NCI-H1694 (cell line): ENCODE results near the gene USP25.

Experiments used
- DNase-seq: peaks from one replicate; lab custom pipeline; 2025; lab: John Stamatoyannopoulos, UW

The USP25 gene

GRCh38 chr21:15763359-15763758 lies 33.6 kb downstream of the USP25 start:
- no peak for DNase-seq

- no peak for DNase-seq
Measured at GRCh38 chr21:15764878-15765277, 35.1 kb downstream of the USP25 start.

- no peak for DNase-seq
Measured at GRCh38 chr21:15766952-15767603, 37.3 kb downstream of the USP25 start.

- DNase-seq = no peak
Measured at GRCh38 chr21:15768045-15768601, 38.3 kb downstream of the USP25 start.

- DNase-seq = no peak
Measured at GRCh38 chr21:15768853-15769252, 39.1 kb downstream of the USP25 start.

GRCh38 chr21:15771311-15771710 lies 41.5 kb downstream of the USP25 start:
- no peak for DNase-seq

GRCh38 chr21:15772654-15773053 lies 42.9 kb downstream of the USP25 start:
- DNase-seq = no peak

GRCh38 chr21:15774590-15774989 lies 44.8 kb downstream of the USP25 start:
- DNase-seq = no peak

- no peak for DNase-seq
Measured at GRCh38 chr21:15775291-15775690, 45.5 kb downstream of the USP25 start.

- no peak for DNase-seq
Measured at GRCh38 chr21:15775981-15776380, 46.2 kb downstream of the USP25 start.

- DNase-seq = no peak
Measured at GRCh38 chr21:15776818-15777217, 47.0 kb downstream of the USP25 start.

GRCh38 chr21:15781986-15782385 lies 52.2 kb downstream of the USP25 start:
- DNase-seq = no peak

- no peak for DNase-seq
Measured at GRCh38 chr21:15788847-15789523, 59.2 kb downstream of the USP25 start.

GRCh38 chr21:15793109-15793508 lies 63.3 kb downstream of the USP25 start:
- no peak for DNase-seq

GRCh38 chr21:15793550-15794235 lies 63.9 kb downstream of the USP25 start:
- DNase-seq = no peak

GRCh38 chr21:15794277-15794912 lies 64.6 kb downstream of the USP25 start:
- no peak for DNase-seq

- DNase-seq = no peak
Measured at GRCh38 chr21:15795533-15795932, 65.8 kb downstream of the USP25 start.

GRCh38 chr21:15797577-15798363 lies 68.0 kb downstream of the USP25 start:
- DNase-seq = no peak

GRCh38 chr21:15801352-15801863 lies 71.6 kb downstream of the USP25 start:
- no peak for DNase-seq

GRCh38 chr21:15804247-15805005 lies 74.6 kb downstream of the USP25 start:
- no peak for DNase-seq

GRCh38 chr21:15809065-15809464 lies 79.3 kb downstream of the USP25 start:
- DNase-seq = no peak
